HEK293T (cell line): ENCODE results near the gene NKD2.

Experiments used
- CTCF ChIA-PET: fragments of 350-600 bp; formaldehyde crosslinking; extraction: SDS; loops from one replicate; lab custom pipeline; 2021; ENCODE audit warnings: antibody characterized with exemption, inconsistent platforms; lab: Yijun Ruan, JAX
- POLR2A ChIA-PET: fragments of 350-600 bp; formaldehyde crosslinking; extraction: SDS; loops from one replicate; lab custom pipeline; 2020; ENCODE audit warnings: antibody characterized with exemption, inconsistent platforms; lab: Yijun Ruan, JAX
- DNase-seq: peaks from one replicate; pipeline ENCODE4 v3.0.0; 2012; ENCODE audit warnings: mixed read lengths; ENCODE audit errors: extremely low spot score
- ARNT ChIP-seq: fragments of 450-650 bp; IDR thresholded peaks from 2 replicates; pipeline ENCODE4 v1.6.1; 2017; ENCODE audit warnings: mild to moderate bottlenecking
- BHLHE40 ChIP-seq: fragments of 450-650 bp; IDR thresholded peaks from 2 replicates; pipeline ENCODE4 v1.6.1; 2016; ENCODE audit warnings: mild to moderate bottlenecking, moderate library complexity, borderline replicate concordance
- CTBP1 ChIP-seq: fragments of 450-650 bp; IDR thresholded peaks from 2 replicates; pipeline ENCODE4 v1.6.1; 2016; ENCODE audit warnings: borderline replicate concordance
- ELF4 ChIP-seq: fragments of 450-650 bp; IDR thresholded peaks from 2 replicates; pipeline ENCODE4 v1.6.1; 2017; ENCODE audit warnings: antibody characterized with exemption
- FOXA1 ChIP-seq: fragments of 450-650 bp; IDR thresholded peaks from 2 replicates; pipeline ENCODE4 v1.6.1; 2016; ENCODE audit warnings: mild to moderate bottlenecking
- FOXK2 ChIP-seq: fragments of 450-650 bp; IDR thresholded peaks from 2 replicates; pipeline ENCODE4 v1.6.1; 2016; ENCODE audit warnings: mild to moderate bottlenecking
- FOXM1 ChIP-seq: fragments of 450-650 bp; IDR thresholded peaks from 2 replicates; pipeline ENCODE4 v1.6.1; 2017; ENCODE audit warnings: mild to moderate bottlenecking, borderline replicate concordance
- HDGF ChIP-seq: fragments of 450-650 bp; IDR thresholded peaks from 2 replicates; pipeline ENCODE4 v1.6.1; 2017; ENCODE audit warnings: antibody characterized with exemption, borderline replicate concordance
- L3MBTL2 ChIP-seq: fragments of 450-650 bp; conservative IDR thresholded peaks from 2 replicates; pipeline ENCODE4 v1.6.1; 2016; ENCODE audit warnings: mild to moderate bottlenecking
- LEF1 ChIP-seq: fragments of 450-650 bp; IDR thresholded peaks from 2 replicates; pipeline ENCODE4 v1.6.1; 2017; ENCODE audit warnings: mild to moderate bottlenecking, borderline replicate concordance
- NFRKB ChIP-seq: fragments of 450-650 bp; IDR thresholded peaks from 2 replicates; pipeline ENCODE4 v1.6.1; 2016; ENCODE audit warnings: mild to moderate bottlenecking, moderate library complexity
- SP1 ChIP-seq: fragments of 450-650 bp; IDR thresholded peaks from 2 replicates; pipeline ENCODE4 v1.6.1; 2017
- SUZ12 ChIP-seq: fragments of 450-650 bp; IDR thresholded peaks from 2 replicates; pipeline ENCODE4 v1.6.1; 2016; ENCODE audit warnings: mild to moderate bottlenecking
- TARDBP ChIP-seq: fragments of 450-650 bp; IDR thresholded peaks from 2 replicates; pipeline ENCODE4 v1.6.1; 2016
- ZNF384 ChIP-seq: fragments of 450-650 bp; IDR thresholded peaks from 2 replicates; pipeline ENCODE4 v1.6.1; 2016
- TF ChIP-seq, protein P1 (sequence below): fragments of 450-650 bp; IDR thresholded peaks from 2 replicates; pipeline ENCODE4 v1.6.1; 2016

NKD2 gene

DNA sequence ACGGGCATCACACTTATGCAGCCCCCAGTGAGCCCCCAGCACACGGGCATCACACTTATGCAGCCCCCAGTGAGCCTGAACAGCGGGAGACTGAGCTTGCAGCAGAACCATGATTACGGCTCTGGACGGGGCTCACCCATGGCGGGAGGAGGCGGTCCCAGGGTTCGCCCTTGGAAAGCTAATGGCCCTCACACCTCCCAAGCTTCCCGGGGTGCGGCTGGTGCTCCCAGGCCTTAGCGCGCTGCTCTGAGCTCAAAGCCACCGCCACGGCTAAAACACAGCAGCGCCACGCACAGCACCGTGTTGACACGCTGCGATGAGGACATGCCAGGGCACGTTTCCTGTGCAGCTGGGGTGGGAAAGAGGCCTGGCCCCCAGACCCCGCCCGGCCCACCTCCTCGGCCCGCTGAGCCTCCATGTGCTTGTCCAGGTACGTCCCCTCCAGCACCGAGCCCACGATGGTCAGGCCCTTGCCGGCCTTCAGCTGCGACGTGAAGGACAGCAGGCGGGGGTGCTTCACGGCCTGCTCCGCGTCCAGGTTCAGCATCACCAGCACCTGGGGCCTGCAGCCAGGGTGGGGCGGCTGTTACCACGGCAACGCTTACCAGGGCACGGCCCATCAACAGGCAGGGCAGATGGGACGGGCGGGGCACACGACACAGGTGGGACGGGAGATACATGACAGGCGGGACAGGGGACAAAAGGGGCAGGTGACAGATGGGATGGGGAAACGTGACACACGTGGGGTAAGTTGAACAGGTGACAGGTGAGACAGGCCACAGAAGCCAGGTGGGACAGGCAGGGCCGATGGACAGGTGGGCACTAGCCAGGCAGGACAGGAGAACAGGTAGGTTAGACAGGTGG, 64.9 kb downstream of the NKD2 start:
- ChIA-PET CTCF (no interaction called here), POLR2A (no interaction called here)
- no peak for DNase-seq
- TF ChIP-seq NFRKB (no peak), TARDBP (no peak), SP1 (no peak), BHLHE40 (no peak), CTBP1 (no peak), HDGF (no peak), SUZ12 (no peak), FOXM1 (no peak), ELF4 (no peak), FOXK2 (no peak), FOXA1 (no peak), LEF1 (no peak), ZNF384 (no peak), ARNT (no peak), L3MBTL2 (no peak)
- TF ChIP-seq, protein P1, sequence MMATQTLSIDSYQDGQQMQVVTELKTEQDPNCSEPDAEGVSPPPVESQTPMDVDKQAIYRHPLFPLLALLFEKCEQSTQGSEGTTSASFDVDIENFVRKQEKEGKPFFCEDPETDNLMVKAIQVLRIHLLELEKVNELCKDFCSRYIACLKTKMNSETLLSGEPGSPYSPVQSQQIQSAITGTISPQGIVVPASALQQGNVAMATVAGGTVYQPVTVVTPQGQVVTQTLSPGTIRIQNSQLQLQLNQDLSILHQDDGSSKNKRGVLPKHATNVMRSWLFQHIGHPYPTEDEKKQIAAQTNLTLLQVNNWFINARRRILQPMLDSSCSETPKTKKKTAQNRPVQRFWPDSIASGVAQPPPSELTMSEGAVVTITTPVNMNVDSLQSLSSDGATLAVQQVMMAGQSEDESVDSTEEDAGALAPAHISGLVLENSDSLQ, result no peak

DNA sequence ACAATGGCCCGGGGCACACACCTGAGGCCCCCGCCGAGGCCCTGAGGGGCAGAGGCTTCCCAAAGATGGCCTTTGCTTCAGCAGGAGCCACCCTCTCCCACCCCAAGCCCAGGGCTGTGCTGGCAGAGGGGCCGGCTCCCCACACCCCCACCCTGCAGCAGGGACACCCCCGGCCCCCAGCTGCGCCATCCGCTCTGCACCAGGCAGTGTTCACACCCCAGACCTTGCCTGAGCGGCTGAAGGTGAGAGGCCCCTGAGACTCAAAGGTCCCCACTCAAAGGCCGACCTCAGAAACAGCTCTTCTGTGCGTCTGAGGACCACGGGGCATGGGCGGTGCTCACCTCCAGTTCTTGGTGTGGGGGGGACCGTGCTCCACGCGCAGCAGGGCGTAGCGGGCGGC, 65.6 kb downstream of the NKD2 start:
- no peak for TF ChIP-seq ELF4
- CTCF ChIA-PET, result no interaction called here
- POLR2A ChIA-PET, result no interaction called here
- DNase-seq, result no peak

DNA sequence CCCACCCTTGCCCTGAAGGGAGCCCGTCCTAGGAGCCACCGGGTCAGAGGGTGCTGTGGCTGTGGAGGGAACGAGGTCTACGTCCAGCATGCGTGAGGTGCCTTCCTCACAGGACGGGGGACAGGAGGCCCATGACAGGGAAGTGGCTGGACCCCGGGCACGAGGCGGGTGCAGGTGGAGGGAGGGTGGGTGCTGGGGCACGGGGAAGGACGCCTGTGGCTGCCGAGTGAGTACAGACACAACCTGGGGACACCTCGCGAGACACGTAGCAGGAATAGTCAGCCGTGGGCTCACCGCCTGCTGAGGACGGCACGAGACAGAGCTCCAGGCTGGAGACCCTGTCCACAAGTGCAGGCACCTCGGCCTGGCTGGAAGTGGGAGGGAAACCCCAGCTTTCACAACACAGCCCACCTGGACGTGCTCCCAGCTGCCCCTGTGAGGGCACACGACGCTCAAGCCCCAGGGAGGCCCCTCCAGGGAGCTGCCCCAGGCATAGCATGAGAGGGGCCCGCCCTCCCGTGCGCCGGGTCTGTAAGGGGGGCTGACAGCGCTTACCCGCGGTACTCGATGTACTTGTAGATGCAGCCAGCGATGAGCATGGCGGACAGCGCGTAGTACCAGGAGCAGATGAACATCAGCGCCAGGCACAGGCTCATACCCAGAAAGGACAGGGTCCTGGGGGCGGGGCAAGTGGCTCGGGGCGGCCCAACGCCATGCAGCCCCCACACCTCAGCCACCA, 66.4 kb downstream of the NKD2 start:
- CTCF ChIA-PET, result no interaction called here
- no peak for DNase-seq
- POLR2A ChIA-PET, result no interaction called here
- TF ChIP-seq FOXA1 (no peak), NFRKB (no peak), SUZ12 (no peak), CTBP1 (no peak), SP1 (no peak), FOXM1 (no peak), FOXK2 (no peak), HDGF (no peak), ZNF384 (no peak), TARDBP (no peak), BHLHE40 (no peak), L3MBTL2 (no peak), ARNT (no peak), LEF1 (no peak)
- TF ChIP-seq, protein P1, result no peak

DNA sequence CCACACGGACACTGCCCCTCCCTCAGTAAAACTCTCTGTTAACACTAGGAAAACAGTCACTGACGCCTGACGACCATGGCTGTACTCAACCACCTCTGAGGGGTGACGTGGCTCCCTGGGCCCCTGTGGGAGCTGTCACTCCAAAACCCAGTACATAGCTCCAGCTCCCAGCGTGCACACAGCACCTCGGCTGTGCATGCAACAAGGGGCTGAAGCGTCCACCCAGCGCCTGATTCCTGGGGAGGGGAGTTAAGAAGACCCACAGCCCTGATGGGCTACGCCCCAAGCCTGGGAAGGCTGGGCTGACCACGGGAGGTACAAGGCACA, 66.9 kb downstream of the NKD2 start:
- ChIA-PET POLR2A (no interaction called here), CTCF (no interaction called here)

DNA sequence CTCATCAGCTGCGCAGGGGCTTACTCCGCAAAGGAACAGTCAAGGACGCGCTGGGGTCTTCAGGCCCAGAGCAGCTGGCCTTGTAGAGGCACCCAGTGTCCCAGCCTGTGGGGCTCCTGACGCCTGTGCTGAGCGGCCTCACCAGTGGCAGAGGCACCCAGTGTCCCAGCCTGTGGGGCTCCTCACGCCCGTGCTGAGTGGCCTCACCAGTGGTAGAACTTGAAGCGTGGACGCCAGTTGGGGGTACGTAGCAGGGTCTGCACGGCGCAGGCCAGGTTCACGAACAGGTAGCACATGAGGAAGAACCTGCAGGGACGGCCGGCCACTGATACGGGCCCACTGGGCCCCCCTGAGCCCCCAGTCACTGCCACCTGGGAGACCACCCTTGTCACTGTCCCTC, 67.3 kb downstream of the NKD2 start:
- DNase-seq, result no peak
- TF ChIP-seq L3MBTL2 (no peak), SUZ12 (no peak), FOXK2 (no peak), NFRKB (no peak), SP1 (no peak), TARDBP (no peak), ELF4 (no peak), CTBP1 (no peak), BHLHE40 (no peak)
- ChIA-PET POLR2A (no interaction called here), CTCF (no interaction called here)

More for the DNA sequence above, 66.9 kb downstream of the NKD2 start:
- TF ChIP-seq SUZ12, result no peak
- TF ChIP-seq LEF1, result no peak
- no peak for TF ChIP-seq TARDBP
- no peak for TF ChIP-seq ZNF384
- no peak for DNase-seq

DNA sequence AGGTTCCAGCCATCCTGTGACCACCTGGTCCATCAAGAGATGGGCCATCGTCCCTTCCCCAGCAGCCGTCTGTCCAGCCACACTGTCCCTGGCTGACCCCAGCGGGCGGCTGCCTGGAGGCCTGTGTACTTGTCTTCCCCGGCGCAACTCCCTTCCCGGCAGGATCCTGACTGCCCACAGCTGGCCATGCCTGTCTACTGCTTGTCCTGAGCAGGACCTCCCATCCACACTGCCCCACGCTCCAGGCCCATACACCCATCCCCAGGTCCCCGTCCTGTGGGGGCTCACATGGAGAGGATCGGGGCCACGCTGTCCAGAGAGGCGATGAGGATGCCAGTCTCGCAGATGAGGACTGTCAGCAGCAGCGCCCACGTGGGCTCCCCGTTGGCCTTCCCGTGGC, 67.8 kb downstream of the NKD2 start:
- TF ChIP-seq ELF4 (no peak), FOXA1 (no peak), ARNT (no peak), ZNF384 (no peak), SP1 (no peak), FOXK2 (no peak), SUZ12 (no peak), BHLHE40 (no peak), TARDBP (no peak), HDGF (no peak), L3MBTL2 (no peak), LEF1 (no peak), FOXM1 (no peak), CTBP1 (no peak), NFRKB (no peak)
- TF ChIP-seq, protein P1, result no peak
- ChIA-PET POLR2A (no interaction called here), CTCF (no interaction called here)
- DNase-seq, result no peak
